HG02852 (cell line): ENCODE measurements around the gene UQCRC1.
"Not testable (repeated sequence)": the region's sequence is repeated elsewhere in the genome, so short reads cannot be mapped to it uniquely, and the experiment has no call there.

ENCODE experiments used
- ATAC-seq: cut with Tn5 transposase; IDR thresholded peaks from one replicate; pipeline ENCODE4 v1.9.1; 2021; ENCODE audit warnings: mild to moderate bottlenecking, moderate library complexity; ENCODE audit not compliant: unreplicated experiment

UQCRC1 gene

GRCh38 chr3:48555949-48556795, 53.3 kb downstream of the UQCRC1 start:
- ATAC-seq = no peak

GRCh38 chr3:48555231-48555948, 54.1 kb downstream of the UQCRC1 start:
- no peak for ATAC-seq

- ATAC-seq = no peak
These were observed 55.3 kb downstream of the UQCRC1 start for GRCh38 chr3:48553886-48554845.

GRCh38 chr3:48553361-48553760, 56.1 kb downstream of the UQCRC1 start:
- ATAC-seq = no peak

- ATAC-seq = no peak
These were observed 57.1 kb downstream of the UQCRC1 start for GRCh38 chr3:48552111-48552951.

GRCh38 chr3:48551651-48552050, 57.8 kb downstream of the UQCRC1 start:
- not testable (repeated sequence) for ATAC-seq
